GM18502 (cell line): ENCODE measurements around the gene TMPO.
"Not testable (repeated sequence)": the region's sequence is repeated elsewhere in the genome, so short reads cannot be mapped to it uniquely, and the experiment has no call there.

Source experiments
- ATAC-seq: cut with Tn5 transposase; IDR thresholded peaks from one replicate; pipeline ENCODE4 v1.9.1; 2021; ENCODE audit warnings: mild to moderate bottlenecking; ENCODE audit not compliant: unreplicated experiment, poor library complexity

TMPO gene

GRCh38 chr12:98504368-98504617 lies 11.1 kb upstream of the TMPO start:
- peak; percentile 15 for ATAC-seq

GRCh38 chr12:98509063-98509462 lies 6.3 kb upstream of the TMPO start:
- no peak for ATAC-seq

GRCh38 chr12:98511806-98512205 lies 3.6 kb upstream of the TMPO start:
- not testable (repeated sequence) for ATAC-seq

- no peak for ATAC-seq
Measured at GRCh38 chr12:98513379-98514322, 1.7 kb upstream of the TMPO start.

DNA sequence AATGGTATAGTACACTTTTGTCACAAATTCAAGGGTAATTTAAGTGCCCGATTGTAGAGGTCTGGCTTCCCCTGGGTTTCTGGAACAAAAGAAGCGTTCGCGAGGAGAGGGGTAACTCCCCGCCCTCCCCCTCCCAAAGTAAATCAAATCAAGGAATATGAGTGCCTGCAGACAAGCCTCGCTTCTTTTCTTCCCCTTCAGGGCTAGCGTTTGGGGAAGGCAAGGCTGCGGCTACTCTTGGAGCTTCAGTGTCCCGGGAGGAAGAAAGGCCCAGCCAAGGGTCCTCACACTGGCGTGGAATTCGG lies 456 bp upstream of the TMPO start:
- ATAC-seq, result no peak

GRCh38 chr12:98516111-98516873 lies 902 bp downstream of the TMPO start:
- ATAC-seq, result peak; percentile 66

- no peak for ATAC-seq
Measured at GRCh38 chr12:98519257-98519907, 4.0 kb downstream of the TMPO start.

DNA sequence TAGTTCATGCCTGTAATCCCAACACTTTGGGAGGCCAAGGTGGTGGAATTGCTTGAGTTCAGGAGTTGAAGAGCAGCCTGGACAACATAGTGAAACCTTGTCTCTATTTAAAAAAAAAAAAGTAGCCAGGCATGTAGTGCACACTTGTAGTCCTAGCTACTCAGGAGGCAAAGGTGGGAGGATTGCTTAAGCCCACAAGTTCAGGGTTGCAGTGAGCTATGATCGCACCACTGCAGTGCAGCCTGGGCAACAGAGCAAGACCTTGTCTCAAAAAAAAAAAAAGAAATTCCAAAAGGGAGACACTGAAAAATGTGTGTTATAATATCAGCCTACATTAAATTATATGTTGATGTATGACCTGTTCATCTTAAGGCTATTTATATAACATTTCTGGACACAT lies 14.7 kb downstream of the TMPO start:
- no peak for ATAC-seq

DNA sequence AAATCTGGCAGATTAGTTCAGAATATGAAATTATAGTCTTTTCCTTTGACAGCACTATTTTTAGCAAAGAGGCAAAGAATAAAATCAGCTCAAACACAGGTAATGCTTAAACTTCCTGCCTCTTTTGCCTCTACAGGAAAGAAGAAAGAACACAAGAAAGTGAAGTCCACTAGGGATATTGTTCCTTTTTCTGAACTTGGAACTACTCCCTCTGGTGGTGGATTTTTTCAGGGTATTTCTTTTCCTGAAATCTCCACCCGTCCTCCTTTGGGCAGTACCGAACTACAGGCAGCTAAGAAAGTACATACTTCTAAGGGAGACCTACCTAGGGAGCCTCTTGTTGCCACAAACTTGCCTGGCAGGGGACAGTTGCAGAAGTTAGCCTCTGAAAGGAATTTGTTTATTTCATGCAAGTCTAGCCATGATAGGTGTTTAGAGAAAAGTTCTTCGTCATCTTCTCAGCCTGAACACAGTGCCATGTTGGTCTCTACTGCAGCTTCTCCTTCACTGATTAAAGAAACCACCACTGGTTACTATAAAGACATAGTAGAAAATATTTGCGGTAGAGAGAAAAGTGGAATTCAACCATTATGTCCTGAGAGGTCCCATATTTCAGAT lies 17.4 kb downstream of the TMPO start:
- no peak for ATAC-seq

DNA sequence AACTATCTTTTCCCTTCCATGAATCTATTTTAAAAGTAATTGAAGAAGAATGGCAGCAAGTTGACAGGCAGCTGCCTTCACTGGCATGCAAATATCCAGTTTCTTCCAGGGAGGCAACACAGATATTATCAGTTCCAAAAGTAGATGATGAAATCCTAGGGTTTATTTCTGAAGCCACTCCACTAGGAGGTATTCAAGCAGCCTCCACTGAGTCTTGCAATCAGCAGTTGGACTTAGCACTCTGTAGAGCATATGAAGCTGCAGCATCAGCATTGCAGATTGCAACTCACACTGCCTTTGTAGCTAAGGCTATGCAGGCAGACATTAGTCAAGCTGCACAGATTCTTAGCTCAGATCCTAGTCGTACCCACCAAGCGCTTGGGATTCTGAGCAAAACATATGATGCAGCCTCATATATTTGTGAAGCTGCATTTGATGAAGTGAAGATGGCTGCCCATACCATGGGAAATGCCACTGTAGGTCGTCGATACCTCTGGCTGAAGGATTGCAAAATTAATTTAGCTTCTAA lies 18.4 kb downstream of the TMPO start:
- ATAC-seq, result no peak

DNA sequence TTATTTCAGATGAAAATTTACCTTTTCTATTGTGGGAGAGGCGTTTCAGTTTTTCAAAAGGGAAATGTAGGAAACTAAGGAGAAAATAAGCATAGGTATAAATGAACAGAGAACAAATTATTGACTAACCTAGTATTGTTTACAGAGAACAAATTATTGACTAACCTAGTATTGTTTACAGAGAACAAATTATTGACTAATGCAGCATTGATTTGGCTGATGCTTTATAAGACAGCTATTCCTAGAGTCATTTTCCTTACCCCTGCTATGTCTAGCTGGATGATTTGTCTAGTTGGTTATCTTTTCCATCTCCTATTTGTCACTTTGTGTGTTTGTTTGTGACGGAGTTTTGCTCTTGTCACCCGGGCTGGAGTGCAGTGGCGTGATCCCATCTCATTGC lies 22.6 kb downstream of the TMPO start:
- no peak for ATAC-seq

DNA sequence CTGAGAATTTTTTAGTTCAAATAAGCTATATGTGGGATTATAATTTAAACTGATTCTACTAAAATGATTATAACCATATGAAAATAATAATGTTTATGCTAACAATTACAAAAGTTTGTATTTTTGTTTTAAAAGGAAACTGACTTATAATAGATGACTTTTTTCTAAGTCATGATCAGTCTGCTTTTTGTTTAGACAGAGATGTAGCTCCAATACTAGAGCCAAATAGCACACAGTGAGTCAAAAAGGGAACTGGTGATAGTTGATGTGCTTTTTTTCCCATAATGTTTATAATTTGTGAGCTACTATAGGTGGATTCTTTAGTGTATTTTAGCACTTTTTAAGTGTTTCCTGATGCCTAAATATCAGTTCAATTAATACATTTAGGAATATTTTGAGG lies 28.3 kb downstream of the TMPO start:
- ATAC-seq, result no peak

DNA sequence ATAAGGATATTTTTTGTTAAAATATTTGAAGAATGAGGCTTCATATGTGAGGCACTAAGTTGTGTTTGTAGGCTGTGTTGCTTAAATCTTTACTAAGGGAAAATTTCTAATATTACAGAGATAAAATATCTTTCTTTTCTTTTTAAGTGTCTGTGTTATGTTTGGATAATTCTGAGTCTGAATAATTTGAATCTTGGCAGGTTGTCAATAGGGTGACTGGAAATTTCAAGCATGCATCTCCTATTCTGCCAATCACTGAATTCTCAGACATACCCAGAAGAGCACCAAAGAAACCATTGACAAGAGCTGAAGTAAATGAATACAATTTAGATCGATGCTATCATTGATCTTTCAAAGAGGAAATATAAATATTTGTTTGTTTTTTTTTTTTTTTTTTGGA lies 29.4 kb downstream of the TMPO start:
- ATAC-seq, result no peak

DNA sequence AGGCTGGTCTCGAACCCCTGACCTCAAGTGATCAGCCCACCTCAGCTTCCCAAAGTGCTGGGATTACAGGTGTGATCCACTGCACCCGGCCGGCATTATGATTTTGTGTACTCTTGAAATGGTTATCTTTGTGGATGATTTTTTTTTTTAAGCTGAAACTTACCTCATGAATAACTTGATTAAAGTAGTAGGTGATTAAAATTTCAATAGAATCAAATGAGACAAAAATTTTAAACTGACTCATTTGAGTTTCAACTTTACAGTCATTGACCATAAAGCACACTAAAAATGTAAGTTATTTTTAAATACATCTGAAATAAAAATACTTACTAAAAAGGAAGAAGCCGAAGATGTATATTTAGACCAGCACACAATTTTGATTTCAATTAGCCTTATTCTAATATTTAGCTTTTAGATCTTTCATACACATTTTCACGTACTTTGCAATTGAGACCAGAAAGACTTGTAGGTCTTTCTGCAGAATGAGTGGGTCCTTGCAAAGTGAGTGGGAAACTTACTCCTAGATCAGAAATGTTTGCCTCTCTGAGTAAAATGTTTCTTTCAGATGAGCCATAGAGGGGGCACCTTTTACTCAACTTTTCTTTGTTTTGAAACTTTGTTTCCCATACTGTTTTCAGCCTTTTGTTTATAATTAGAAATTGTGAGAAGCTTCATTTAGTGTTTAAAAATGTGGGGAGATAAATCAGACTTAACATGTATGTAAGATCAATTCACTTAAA lies 34.2 kb downstream of the TMPO start:
- ATAC-seq, result no peak

DNA sequence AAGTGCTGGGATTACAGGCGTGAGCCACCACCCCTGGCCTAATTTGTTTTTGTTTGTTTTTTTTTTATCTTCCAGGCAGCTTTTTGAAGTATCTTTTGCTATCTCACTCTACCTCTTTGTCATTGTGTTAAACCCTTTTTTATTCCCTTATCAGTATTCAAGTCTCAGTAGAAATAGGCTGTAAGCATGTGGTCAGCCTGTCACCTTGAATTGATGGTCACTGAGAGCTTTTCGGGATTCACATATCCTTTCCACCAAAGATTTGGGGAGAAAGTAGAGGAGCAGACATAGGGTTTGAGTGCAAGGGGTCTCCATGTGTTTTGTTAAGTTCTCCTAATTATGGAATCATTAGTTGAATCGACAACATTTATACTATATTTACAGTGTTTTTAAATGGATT lies 36.4 kb downstream of the TMPO start:
- no peak for ATAC-seq

DNA sequence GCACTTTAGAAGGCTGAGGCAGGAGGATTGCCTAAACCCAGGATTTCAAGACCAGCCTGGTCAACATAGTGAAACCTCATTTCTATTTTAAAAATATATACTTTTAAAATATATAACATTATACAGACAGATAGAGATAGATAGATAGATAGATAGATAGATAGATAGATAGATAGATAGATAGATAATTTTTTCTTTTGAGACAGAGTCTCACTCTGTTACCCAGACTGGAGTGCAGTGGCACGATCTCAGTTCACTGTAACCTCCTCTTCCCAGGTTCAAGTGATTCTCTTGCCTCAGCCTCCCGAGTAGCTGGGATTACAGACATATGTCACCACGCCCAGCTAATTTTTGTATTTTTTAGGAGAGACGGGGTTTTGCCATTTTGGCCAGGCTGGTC lies 42.7 kb downstream of the TMPO start:
- ATAC-seq, result not testable (repeated sequence)

DNA sequence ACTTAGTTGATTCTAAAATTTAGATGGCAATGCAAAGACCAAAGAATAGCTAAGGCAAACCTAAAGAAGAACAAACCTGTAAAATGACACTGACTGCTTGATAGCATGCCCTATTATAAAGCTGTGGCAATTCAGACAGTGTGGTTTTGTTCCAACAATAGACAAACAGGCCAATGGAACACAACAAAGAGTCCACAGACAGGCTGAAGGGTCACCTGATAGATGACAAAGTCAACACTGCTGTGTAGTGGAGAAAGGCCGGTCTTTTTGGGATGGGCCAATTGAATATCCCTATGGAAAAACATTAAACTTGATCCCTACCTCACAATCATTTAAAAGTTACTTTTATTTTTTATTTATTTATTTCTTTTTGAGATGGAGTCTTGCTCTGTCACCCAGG lies 44.3 kb downstream of the TMPO start:
- no peak for ATAC-seq

- ATAC-seq, result no peak
Measured at GRCh38 chr12:98561846-98562245, 46.5 kb downstream of the TMPO start.

DNA sequence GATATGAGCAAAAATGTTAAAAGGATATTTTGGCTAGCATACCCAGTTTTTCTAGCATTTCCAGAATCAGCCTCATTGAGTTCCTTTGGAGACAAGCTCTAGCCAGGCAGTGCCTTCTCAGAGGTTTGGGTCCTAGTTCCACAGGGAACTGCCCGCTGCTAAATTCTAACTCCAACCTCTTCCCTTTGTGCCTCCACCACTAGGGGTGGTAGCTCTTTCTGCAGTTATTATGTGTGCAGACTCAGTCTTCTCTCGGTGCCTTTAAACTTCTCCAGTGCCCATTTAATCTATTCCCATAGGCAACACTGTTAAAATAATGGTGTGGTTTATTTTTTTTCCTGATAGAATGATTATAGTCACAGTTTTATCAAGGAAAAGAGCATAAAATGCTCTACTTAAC lies 56.6 kb downstream of the TMPO start:
- no peak for ATAC-seq

DNA sequence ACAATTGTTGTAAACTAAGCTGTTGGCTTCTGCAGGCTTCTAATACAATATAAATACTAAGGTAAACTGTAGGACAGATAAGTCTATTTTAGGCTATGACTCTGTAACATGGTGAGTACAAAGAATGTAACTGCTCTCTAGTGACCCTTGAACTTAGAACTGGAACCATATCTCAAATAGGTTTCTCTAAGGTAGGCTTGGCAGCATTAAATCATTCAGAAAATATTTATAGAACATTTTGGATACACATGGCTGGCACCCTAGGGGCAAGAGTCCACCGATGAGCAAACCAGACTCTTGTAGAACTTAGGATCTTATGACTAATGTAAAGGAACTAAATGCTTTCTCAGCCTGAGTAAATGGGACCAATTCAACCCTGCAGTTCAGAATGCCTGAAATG lies 58.7 kb downstream of the TMPO start:
- no peak for ATAC-seq
